Fibroblast of skin of back (primary cell): ENCODE measurements around the gene RNF25. TPM values are rescaled to one million over a fixed set of nuclear protein-coding genes. Genes with fewer than 3 reads are reported as not detected.

Experiments used
- DNase-seq: peaks from one replicate; pipeline ENCODE4 v3.0.0-alpha.2; 2013
- polyA plus RNA-seq, 2 experiments: library from polyadenylated mRNA; unstranded; fragments of 120-200 nt; gene quantifications; one replicate each; pipeline ENCODE4 v1.2.1, GENCODE V29; 2013; ENCODE audit not compliant: insufficient read length in 2 of 2

RNF25 gene, protein sequence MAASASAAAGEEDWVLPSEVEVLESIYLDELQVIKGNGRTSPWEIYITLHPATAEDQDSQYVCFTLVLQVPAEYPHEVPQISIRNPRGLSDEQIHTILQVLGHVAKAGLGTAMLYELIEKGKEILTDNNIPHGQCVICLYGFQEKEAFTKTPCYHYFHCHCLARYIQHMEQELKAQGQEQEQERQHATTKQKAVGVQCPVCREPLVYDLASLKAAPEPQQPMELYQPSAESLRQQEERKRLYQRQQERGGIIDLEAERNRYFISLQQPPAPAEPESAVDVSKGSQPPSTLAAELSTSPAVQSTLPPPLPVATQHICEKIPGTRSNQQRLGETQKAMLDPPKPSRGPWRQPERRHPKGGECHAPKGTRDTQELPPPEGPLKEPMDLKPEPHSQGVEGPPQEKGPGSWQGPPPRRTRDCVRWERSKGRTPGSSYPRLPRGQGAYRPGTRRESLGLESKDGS
- polyA plus RNA-seq (2013, experiment 1 of 2; ENCODE audit: insufficient read length): 42.9 TPM
- polyA plus RNA-seq (2013, experiment 2 of 2; ENCODE audit: insufficient read length): 28.8 TPM

- DNase-seq: peak; percentile 92
Observed at GRCh38 chr2:218671654-218672566, at the start of gene RNF25, which contains the start of gene STK36. Gene RNF25 (minus strand): TSS chr2:218672002. CDS start chr2:218671970, 32 bp downstream. Gene STK36 (plus strand): TSS chr2:218672086. CDS start chr2:218672830, 744 bp downstream.

- DNase-seq: no peak
Observed at GRCh38 chr2:218721488-218721887, 49.7 kb upstream of the RNF25 start.

DNA sequence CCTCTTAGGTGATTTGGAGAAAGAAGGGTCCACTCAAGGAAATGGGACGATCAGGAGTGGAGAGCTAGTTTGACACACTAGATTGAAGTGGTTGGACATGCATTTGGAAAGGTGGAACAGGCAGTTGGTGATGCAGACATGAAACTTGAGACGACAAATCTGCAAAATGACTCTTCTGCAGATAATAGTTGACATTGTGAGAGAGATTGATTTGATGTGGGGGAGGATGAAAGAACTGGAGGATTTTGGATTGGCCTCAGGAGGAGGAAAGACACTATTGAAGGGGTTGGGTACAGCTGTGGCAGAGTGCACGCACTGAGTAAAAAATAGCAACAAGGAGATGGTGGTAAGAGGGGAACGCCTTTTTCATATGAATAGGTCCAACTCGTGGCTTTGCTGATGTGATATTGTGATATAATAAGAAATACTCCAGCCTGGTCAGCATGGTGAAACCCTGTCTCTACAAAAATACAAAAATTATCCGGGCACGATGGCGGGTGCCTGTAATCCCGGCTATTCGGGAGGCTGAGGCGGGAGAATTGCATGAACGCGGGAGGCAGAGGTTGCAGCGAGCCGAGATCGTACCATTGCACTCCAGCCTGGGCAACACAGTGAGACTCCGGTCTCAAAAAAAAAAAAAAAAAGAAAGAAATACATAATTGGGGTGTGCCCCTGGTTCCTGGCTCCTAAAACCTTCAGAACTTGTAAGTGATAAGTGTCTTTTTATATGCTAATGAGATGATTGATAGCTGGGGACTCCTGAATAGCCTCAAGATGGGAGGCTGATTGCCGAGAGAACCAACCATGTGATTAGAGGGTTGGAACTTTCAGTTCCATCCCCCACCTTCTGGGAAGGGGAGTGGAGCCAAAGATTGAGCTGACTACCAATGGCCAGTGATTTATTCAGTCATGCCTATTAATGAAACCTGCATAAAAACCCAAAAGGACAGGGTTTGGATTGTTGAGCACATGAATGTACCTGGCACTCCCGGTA, 48.5 kb upstream of the RNF25 start:
- DNase-seq: no peak

- no peak for DNase-seq
Observed at GRCh38 chr2:218719457-218719856, 47.7 kb upstream of the RNF25 start.

DNA sequence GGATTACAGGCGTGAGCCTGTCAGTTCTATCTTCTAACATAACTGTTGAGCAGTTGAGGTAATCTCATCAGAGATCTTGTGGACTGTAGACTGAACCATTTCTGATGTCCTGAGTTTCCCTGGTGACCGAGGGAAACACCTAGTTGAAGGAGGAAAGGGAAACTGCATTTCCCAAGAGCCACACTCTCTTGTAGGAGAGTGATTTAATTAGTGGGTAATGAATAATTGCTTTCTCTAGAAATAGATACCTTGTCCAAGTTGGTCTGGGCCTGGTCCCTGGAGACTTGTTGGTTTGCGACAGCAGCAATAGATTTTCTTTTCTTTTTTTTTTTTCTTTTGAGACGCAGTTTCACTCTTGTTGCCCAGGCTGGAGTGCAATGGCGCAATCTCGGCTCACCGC, 46.3 kb upstream of the RNF25 start:
- DNase-seq: no peak

- DNase-seq: no peak
Observed at GRCh38 chr2:218717262-218717661, 45.5 kb upstream of the RNF25 start.

GRCh38 chr2:218716070-218716469, 44.3 kb upstream of the RNF25 start:
- DNase-seq: no peak

DNA sequence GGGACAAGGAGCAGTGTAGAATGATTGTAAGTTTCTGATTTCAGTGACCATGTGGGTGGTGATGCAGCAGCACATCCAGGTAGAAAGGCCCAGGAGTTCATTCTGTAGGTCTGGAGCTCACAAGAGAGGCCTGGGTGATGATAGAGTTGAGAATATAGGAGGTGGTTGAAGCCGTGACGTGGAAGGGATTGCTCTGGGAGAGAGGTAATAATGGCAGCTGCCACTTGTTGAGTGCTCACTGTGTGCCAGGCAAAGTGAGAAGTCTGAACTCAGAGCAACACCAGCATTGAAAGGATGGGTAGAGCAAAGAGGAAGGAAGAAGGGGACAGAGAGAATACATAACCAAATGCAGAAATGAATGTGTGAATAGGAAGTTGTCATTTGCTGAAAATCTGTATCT, 42.1 kb upstream of the RNF25 start:
- no peak for DNase-seq

DNA sequence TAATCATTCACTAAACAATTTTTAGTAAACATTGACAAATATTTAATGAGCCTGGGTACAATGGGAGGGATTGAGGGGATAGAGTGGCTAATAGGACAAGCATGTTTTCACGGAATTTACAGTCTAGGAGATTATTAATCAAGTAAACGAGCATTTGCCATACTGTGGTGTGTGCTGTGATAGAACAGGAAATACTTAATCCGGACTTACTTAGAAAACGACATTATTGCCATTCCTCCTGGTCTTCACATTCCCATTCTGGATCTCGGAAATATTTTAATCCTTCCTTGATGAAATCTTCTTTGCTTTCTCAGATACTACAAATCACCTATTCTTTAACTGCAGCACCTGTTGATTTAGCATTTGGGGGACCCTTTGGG, 39.7 kb upstream of the RNF25 start:
- DNase-seq: peak; percentile 43

DNA sequence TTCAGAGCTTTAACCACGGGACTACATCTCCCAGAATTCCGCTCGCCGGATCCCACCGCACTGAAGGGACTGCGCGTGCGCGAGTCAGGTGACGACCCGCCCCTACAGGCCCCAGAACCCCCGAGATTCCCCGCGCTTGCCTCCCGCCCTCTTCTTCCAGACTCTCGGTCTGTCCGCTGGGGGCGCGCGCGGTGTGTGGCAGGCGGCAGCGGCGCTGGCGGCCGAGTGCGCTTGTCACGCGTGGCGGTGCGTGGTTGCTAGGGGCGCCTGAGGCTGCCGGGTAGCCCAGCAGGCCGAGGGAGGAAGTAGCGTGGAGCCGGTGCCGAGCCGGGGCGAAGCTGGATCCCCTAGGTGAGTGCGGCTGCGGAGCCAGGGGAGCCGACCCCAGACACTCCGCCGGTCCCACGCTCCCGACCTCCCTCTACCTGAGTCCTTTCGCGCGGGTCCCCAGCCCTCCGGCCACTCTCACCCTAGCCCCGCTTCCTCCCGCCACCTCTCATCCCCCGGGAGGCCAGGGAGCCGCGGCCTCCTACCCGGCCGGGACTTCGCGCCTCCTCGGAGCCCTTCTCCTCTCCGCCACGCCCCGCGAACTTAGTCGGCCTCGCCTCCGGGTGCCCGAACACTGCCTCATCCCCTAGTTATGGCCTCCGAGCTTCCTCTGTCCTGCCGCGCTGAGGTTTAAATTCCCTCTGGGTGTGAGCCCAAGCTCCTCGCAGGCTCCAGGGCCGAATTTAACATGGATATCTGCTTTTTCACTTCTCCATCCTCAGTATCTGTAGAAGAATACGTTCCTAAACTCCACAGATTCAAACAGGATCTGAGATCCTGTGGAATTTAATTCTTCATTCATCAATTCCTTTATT, 39.1 kb upstream of the RNF25 start, which contains the start of gene TTLL4:
TSS of gene TTLL4 (plus strand) at position 149 of the 863 bp plus-strand sequence. CDS start 26,842 bp downstream, outside the sequence.
- peak; percentile 96 for DNase-seq

DNA sequence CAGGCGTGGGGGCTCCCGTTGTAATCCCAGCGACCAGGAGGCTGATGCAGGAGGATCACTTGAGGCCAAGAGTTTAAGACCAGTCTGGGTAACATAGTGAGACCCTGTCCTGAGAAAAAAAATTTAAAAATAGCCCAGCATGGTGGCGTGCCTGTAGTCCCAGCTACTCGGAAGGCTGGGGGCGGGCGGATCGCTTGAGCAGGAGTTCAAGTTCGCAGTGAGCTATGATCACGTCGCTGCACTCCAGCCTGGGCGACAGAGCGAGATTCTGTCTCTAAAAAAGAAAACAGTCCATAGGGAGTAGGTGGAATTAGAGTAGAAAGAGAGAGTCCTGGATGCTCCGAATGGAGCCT, 38.5 kb upstream of the RNF25 start:
- DNase-seq: no peak

DNA sequence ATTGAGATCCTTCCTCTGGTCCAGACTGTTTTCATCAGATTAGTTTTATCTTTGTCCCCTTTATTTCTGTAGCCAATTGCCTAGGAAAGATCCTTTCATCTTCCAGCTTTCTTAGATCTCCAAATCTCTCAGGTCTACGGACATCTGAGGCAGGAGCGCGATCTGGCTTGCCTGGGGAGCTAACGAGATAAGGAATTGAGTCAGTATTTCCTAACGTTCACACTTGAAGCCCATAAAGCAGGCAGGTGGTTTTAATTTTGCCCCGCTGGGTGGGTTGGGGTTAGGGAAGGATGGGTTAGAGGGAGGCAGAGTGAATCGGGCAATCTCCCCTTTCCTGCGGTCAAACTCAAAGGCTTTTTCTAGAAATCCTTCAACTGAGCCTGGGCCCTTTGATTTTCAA, 38.1 kb upstream of the RNF25 start:
- DNase-seq: no peak

DNA sequence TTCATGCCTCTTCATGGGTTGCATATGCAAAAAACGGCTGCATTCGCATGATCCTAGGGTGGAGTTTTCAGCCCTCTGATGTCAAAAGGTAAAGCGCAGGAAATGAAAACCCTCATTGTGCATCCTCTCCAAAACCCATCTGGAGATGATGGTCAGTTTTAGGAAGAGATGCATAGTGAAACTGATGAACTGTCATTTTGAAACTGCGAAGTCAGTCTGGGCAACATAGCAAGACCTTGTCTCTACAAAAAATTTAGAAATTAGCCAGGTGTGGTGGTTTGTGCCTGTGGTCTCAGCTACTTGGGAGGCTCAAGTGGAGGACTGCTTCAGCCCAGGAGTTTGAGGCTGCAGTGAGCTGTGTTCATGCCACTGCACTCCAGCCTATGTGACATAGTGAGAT, 36.3 kb upstream of the RNF25 start:
- no peak for DNase-seq

DNA sequence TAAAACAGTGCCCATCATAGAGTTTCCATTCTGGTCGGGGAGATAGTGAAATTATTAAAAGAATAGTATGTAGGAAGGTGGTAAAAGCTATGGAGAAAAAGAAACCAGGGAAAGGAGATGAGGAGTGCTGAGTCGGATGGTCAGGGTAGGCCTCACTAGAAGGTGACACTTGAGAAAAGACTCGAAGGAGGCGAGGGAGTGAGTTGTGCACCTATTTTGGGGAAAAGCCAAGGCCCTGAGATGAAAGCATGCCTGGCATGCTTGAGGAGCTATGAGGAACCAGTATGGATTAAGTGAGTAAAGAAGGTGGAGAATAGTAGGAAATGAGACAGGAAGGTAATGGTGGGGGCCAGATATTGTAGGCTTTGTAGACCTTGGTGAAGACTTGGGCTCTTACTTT, 31.5 kb upstream of the RNF25 start:
- no peak for DNase-seq

DNA sequence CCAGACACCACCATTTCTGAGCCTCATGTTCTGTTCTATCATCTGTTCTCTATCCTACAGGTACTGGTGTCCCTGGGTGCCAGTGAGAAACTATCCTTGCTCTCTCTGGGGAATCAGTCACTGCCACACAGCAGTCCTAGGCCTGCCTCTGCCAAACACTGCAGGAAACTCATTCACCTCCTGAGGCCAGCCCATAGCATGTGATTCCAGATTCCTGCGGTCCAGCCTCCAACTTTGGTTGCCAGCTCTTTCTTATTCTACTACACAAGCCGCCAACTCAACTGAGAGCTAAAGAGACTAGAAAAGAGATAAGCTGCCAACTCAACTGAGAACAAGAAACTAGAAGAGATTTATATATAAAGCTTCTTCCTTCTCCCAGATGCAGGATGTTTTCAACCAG, 30.0 kb upstream of the RNF25 start:
- DNase-seq: no peak

DNA sequence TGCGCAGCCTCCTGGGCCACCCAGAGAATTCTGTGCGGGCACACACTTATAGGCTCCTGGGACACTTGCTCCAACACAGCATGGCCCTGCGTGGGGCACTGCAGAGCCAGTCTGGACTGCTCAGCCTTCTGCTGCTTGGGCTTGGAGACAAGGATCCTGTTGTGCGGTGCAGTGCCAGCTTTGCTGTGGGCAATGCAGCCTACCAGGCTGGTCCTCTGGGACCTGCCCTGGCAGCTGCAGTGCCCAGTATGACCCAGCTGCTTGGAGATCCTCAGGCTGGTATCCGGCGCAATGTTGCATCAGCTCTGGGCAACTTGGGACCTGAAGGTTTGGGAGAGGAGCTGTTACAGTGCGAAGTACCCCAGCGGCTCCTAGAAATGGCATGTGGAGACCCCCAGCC, 27.1 kb upstream of the RNF25 start:
- DNase-seq: no peak

- DNase-seq: no peak
Observed at GRCh38 chr2:218694405-218695145, 22.8 kb upstream of the RNF25 start.

- peak; percentile 46 for DNase-seq
Observed at GRCh38 chr2:218691234-218691633, 19.4 kb upstream of the RNF25 start.

DNA sequence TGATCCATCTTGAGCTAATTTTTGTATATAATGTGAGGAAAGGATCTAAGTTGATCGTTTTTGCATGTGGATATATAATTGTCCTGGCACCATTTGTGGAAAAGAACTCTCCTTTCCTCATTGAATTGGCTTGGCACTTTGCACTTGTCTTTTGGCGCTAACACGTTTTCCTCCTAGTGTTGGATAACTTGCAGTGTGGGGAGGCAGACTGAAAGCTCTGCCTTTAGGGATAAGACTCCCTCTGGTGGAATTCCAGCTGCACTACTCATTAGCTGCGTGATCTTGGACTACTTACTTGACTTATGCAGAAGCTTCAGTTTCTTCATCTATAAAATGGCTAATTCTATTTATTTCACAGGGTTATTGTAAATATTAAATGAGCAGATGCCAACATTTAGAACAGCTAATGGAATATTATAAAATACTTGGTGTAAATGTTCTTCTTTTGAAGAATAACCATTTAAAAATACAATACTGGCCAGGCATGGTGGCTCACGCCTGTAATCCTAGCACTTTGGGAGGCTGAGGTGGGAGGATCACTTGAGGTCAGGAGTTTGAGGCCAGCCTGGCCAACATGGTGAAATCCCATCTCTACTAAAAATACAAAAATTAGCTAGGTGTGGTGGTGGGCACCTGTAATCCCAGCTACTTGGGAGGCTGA, 15.7 kb upstream of the RNF25 start:
- peak; percentile 79 for DNase-seq

GRCh38 chr2:218680061-218680460, 8.3 kb upstream of the RNF25 start:
- DNase-seq: no peak
